Lung (tissue), 16 donors: ENCODE data around the gene GALNT12. TPM values are rescaled to one million over a fixed set of nuclear protein-coding genes. Genes with fewer than 3 reads are reported as not detected.
A peak's percentile ranks its signal among the peaks of the same experiment; 100 is the strongest.

Experiments
- ATAC-seq: fragments of 200-7000 bp; cut with Tn5 transposase; one replicate; pipeline ENCODE4 v1.9.1; 2020; ENCODE audit warnings: moderate number of reproducible peaks; ENCODE audit not compliant: insufficient read depth, low FRiP score
- DNase-seq, 3 donors: peaks; one replicate each; pipeline ENCODE4 v3.0.0-alpha.2; 2013 to 2017
- H3K27ac ChIP-seq, 2 donors: one replicate each; pipeline ENCODE4 v1.5.1; 2013; ENCODE audit warnings: mild to moderate bottlenecking in 2 of 2, moderate library complexity in 2 of 2, control low read depth in 1 of 2, inconsistent platforms in 1 of 2, low read depth in 1 of 2, low read length in 1 of 2
- H3K27me3 ChIP-seq, 3 donors: one replicate each; pipeline ENCODE4 v1.5.1; 2013; ENCODE audit warnings: low read length in 2 of 3; ENCODE audit not compliant: control insufficient read depth in 3 of 3, insufficient read depth in 3 of 3
- H3K36me3 ChIP-seq, 4 donors: one replicate each; pipeline ENCODE4 v1.5.1; 2013; ENCODE audit warnings: low read length in 4 of 4, mild to moderate bottlenecking in 1 of 4, moderate library complexity in 1 of 4; ENCODE audit not compliant: control insufficient read depth in 4 of 4, insufficient read depth in 4 of 4
- H3K4me1 ChIP-seq, 5 donors: one replicate each; pipeline ENCODE4 v1.5.1; 2013; ENCODE audit warnings: low read length in 5 of 5, mild to moderate bottlenecking in 2 of 5, moderate library complexity in 1 of 5; ENCODE audit not compliant: control insufficient read depth in 5 of 5, insufficient read depth in 5 of 5
- H3K4me3 ChIP-seq: one replicate; pipeline ENCODE4 v1.5.1; 2013; ENCODE audit warnings: mild to moderate bottlenecking, control low read depth, moderate library complexity
- H3K9ac ChIP-seq, 2 donors: one replicate each; pipeline ENCODE4 v1.5.1; 2013; ENCODE audit warnings: low read length in 2 of 2, control low read depth in 1 of 2; ENCODE audit not compliant: insufficient read depth in 1 of 2
- H3K9me3 ChIP-seq, 4 donors: one replicate each; pipeline ENCODE4 v1.5.1; 2013; ENCODE audit warnings: low read length in 3 of 4, mild to moderate bottlenecking in 1 of 4, moderate library complexity in 1 of 4; ENCODE audit not compliant: control insufficient read depth in 4 of 4, insufficient read depth in 3 of 4
- CTCF ChIP-seq: IDR thresholded peaks from 2 replicates; pipeline ENCODE4 v1.5.1; 2012; ENCODE audit warnings: mild to moderate bottlenecking; ENCODE audit errors: control extremely low read depth, extremely low read depth
- WGBS, 2 donors: extraction: QIAGEN DNeasy Blood & Tissue Kit; methylation state at CpG; one replicate each; pipeline ENCODE4 v1.1.7; 2013; 5-methylcytosine and 5-hydroxymethylcytosine counted together
- long read RNA-seq, 5 donors: transcript quantifications; one replicate each; lab custom pipeline, GENCODE V29; 2026
- polyA plus RNA-seq, 2 donors: library from polyadenylated mRNA; stranded (reverse); fragments of 200-250 nt; gene quantifications; one replicate each; pipeline ENCODE4 v1.2.1, GENCODE V29; 2013
- total RNA-seq, 2 donors: library from RNA; depleted of rRNA in 1 of 2; stranded (reverse); fragments of >200 nt in 1 of 2; gene quantifications; one replicate each; pipeline ENCODE4 v1.2.1, GENCODE V29; 2014 to 2021
- donor health status: control.
- donor health status: control.
- donor health status: Bipolar disorder and iron deficiency.
- donor health status: healthy.
- donor health status: DM: yes; HTN: yes; CAD: no.

The GALNT12 gene
- total RNA-seq (10 to 100 TPM; 26.3 to 35.0 TPM), polyA plus RNA-seq (10 to 100 TPM in 1 of 2 donors, 1 to 10 TPM in 1; 7.9 to 13.9 TPM)
- long read RNA-seq, donor 1, transcript GALNT12-201 (10 exons, 2,735 nt) = major isoform, 6 of 6 reads
- long read RNA-seq, donor 1, partial matches to known transcripts = 0 of 6 reads
- long read RNA-seq, donor 1, other reads (novel, unspliced or antisense) = 0 of 6 reads
- long read RNA-seq, donor 2, partial matches to known transcripts = 0 of 1 reads
- long read RNA-seq, donor 2, other reads (novel, unspliced or antisense) = 0 of 1 reads
- long read RNA-seq, donor 3, partial matches to known transcripts = 5 of 8 reads
- long read RNA-seq, donor 3, other reads (novel, unspliced or antisense) = 0 of 8 reads
- long read RNA-seq, donor 4 = 0 reads
- long read RNA-seq, donor 5, partial matches to known transcripts = 0 of 5 reads
- long read RNA-seq, donor 5, other reads (novel, unspliced or antisense) = 0 of 5 reads

GRCh38 chr9:98807070-98807813 lies at the start of gene GALNT12:
TSS of gene GALNT12 (plus strand) at chr9:98807670. CDS start at chr9:98807699, 29 bp downstream.
- TF ChIP-seq CTCF = no peak
- WGBS, 2 donors = 10 to 17% methylated on average over 30 to 51 of the region's 51 CpGs
- Histone ChIP-seq H3K27me3 (no peaks in the 10 kb centered on the region), H3K27ac (peak within 1 kb of the TSS in 1 of 2 donors; percentile 7), H3K4me1 (peaks cover 0 to 20% (median 4%) of the 10 kb centered on the region in 5 donors), H3K4me3 (peak within 1 kb of the TSS; percentile 39), H3K9ac (peak within 1 kb of the TSS in 1 of 2 donors; percentile 23), H3K9me3 (no peaks in the 10 kb centered on the region), H3K36me3 (no peaks in the 10 kb centered on the region)
- DNase-seq (peak in 2 of 3 donors; percentile 39 to 46), ATAC-seq (no peak)

- Histone ChIP-seq H3K36me3 (peaks cover 0 to 21% (median 9%) of the 10 kb centered on the region in 4 donors), H3K4me1 (no peaks in the 10 kb centered on the region), H3K27ac (no peak overlapping the region), H3K4me3 (no peak overlapping the region), H3K9ac (no peak overlapping the region), H3K27me3 (no peaks in the 10 kb centered on the region), H3K9me3 (peaks cover 0 to 4% (median 0%) of the 10 kb centered on the region in 4 donors)
- no peak for TF ChIP-seq CTCF
- no peak for ATAC-seq
- no peak for DNase-seq
Measured at GRCh38 chr9:98760231-98760630, 47.2 kb upstream of the GALNT12 start.

GRCh38 chr9:98763986-98764745 lies 43.3 kb upstream of the GALNT12 start:
- ATAC-seq (no peak), DNase-seq (no peak)
- TF ChIP-seq CTCF = no peak
- Histone ChIP-seq H3K4me1 (no peaks in the 10 kb centered on the region), H3K4me3 (no peak overlapping the region), H3K36me3 (peaks cover 0 to 26% (median 21%) of the 10 kb centered on the region in 4 donors), H3K27ac (no peak overlapping the region), H3K9me3 (peaks cover 0 to 4% (median 0%) of the 10 kb centered on the region in 4 donors), H3K9ac (no peak overlapping the region), H3K27me3 (no peaks in the 10 kb centered on the region)
- 79 to 90% methylated on average over 3 of the region's 3 CpGs for WGBS, 2 donors
